HG03196 (cell line): Measurements from ENCODE around the gene GOLGA6A.
"Not testable (repeated sequence)": the region's sequence is repeated elsewhere in the genome, so short reads cannot be mapped to it uniquely, and the experiment has no call there.

Source experiments
- ATAC-seq: cut with Tn5 transposase; IDR thresholded peaks from one replicate; pipeline ENCODE4 v1.9.1; 2021; ENCODE audit not compliant: unreplicated experiment

GOLGA6A gene, protein sequence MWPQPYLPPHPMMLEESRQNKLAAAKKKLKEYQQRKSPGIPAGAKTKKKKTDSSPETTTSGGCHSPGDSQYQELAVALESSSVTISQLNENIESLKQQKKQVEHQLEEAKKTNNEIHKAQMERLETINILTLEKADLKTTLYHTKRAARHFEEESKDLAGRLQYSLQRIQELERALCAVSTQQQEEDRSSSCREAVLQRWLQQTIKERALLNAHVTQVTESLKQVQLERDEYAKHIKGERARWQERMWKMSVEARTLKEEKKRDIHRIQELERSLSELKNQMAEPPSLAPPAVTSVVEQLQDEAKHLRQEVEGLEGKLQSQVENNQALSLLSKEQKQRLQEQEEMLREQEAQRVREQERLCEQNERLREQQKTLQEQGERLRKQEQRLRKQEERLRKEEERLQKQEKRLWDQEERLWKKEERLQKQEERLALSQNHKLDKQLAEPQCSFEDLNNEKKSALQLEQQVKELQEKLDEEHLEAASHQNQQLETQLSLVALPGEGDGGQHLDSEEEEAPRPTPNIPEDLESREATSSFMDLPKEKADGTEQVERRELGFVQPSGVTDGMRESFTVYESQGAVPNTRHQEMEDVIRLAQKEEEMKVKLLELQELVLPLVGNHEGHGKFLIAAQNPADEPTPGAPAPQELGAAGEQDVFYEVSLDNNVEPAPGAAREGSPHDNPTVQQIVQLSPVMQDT

DNA sequence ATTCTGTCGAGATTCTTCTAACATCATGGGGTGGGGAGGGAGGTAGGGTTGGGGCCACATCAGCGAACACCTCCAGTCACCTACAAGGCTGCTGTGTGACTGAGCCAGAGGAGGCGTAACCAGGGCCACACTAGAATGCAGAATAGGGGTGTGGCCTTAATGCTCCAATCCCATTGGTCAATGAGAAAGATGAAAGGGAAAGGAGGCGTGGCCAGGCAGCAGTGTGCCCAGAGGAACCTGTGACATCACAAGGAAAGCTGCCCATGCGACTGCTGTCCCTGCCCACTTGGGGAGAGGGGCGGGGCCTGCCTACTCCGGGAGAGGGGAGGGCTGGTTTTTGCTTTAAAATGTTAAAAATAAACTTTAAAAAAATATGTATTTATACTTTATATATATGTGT lies at the start of gene GOLGA6A:
GOLGA6A (minus strand) TSS at position 101 of the 400 bp plus-strand sequence; CDS start at position 60, 41 bp downstream.
- ATAC-seq: not testable (repeated sequence)

DNA sequence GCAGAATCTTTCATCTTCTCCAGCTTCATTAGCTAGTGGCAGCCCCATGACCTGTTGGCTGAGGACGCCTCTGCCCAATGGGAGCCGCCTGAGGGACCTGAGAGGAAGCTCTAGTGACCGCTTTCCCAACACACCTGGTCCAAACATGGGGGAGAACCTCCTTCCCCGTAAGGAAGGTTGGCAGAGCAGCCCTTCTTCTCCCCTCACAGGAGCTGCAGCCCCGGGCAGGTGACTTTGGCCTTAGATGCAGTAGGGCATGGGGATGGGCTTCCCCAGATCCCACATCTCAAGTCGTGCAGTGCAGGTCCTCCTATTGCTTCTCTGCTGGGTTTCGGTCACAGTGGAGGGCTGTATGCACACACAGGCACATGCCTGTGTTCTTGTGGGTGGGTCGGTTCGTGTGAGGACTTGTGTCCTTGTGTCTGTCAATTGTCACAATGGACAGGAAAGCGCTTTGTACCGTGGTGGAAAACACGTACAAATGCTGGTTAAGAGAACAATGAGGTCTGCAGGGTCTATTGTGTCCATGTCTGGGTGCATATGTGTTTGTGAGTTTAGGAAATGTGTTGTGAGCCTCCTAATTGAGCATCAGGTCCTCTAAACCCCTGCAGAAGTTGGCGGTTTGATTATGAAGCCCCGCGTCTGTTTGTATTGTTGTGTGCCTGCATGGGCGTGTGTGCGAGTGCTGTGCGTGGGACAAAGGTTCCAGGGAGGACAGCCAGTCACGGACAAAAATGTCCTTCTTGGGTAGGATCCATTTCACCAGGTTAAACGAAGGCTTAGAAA lies 49.5 kb upstream of the GOLGA6A start:
- ATAC-seq: no peak

DNA sequence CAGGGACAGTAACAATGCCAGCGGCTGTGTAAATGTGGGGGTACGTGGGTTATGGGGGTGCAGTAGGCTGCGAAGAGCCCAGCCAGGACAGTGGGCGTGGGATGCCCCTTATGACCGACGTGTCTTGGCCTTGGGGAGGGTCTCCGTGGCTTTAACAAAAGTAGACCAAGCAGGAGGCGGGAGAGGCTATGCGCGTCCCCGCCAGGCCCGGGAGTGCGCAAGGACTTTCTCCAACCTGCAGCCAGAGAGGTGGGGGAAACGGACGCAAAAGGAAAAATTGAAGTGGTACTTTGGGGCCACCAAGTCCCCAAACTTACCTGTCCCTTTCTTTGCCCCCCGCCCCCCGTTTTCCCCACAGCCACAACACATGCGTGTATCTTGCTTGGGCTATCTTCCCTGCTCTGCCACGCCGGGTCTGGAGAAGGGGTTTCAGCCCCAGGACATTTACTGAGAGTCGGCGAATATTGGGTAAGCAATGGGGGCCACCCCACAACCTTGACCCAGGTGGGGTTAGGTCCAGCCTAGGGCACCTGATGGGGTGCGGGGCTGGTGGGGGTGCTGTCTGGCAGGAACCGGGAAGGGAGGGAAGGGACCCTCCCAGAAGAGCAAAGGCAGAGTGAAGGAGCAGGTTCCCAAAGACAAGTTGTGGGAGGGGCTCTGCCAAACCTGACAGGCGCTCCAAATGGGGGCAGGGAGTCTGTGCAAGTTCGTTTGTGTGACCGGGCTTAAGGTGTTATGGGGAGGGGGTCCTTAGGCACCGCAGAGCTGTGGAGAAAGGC lies 48.7 kb upstream of the GOLGA6A start:
- ATAC-seq: no peak

DNA sequence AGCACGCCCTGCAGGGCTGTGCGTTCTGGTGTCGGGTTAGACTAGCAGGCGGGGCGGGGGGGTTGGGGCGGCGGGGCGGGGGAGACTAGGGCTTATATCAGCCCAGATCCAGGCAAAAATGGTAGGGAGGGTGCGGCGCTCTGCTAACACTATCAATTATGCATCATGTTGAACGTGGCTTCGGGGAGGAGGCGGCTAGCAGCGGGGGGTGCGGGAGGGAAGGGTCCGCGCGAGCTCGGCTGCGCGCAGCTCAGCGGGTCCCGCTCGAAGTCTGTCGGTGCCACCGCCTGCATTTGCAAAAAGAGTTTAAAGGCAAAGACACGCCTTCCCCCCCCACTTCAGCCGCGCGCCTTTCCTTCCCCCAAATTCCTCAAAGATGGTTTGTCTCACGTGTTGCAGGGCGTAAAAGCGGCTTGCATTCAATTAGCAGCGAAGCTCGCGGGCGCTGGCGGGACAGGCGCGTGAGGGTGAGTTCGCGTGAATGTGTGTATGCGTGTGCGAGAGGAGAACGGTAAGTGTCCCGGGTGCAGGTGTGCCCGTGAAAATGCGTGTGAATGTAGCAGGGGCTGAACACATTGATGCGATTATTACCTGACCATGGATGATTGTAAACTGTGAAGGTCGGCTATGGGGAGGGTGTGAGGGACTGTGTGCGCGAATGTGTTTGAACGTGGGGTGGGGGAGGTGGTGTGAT lies 48.0 kb upstream of the GOLGA6A start, which contains the start of gene ISLR2:
ISLR2 (plus strand) TSS at position 432 of the 694 bp plus-strand sequence. CDS start 2,169 bp downstream, outside the sequence.
- ATAC-seq: no peak

DNA sequence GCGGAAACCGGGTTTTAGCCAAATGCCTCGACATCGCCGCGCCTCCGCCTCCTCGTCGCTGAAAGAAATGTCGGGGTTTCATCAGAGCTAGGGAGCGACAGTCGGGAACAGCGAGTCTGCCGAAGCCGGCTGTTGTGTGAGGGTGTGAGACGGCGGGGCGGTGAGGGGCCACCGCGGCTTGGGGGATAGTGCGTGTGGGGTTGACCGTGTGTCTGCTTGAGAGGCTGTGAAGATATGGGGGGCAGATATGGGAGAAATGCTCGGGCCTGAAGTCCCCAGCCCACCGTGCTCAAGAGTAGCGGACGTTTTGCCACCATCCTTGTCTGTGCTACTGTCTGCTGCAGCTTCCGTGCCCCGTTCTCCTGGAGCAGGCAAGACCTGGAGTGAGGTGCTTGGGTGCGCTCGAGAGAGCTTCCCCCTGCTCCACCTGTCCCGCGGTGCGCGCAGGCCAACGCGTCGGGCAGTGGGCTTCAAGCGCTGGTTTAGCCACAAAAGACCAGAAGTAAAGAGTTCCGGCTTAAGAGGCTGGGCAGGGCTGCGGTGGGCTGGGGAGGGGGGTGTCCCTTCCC lies 47.3 kb upstream of the GOLGA6A start:
- no peak for ATAC-seq

DNA sequence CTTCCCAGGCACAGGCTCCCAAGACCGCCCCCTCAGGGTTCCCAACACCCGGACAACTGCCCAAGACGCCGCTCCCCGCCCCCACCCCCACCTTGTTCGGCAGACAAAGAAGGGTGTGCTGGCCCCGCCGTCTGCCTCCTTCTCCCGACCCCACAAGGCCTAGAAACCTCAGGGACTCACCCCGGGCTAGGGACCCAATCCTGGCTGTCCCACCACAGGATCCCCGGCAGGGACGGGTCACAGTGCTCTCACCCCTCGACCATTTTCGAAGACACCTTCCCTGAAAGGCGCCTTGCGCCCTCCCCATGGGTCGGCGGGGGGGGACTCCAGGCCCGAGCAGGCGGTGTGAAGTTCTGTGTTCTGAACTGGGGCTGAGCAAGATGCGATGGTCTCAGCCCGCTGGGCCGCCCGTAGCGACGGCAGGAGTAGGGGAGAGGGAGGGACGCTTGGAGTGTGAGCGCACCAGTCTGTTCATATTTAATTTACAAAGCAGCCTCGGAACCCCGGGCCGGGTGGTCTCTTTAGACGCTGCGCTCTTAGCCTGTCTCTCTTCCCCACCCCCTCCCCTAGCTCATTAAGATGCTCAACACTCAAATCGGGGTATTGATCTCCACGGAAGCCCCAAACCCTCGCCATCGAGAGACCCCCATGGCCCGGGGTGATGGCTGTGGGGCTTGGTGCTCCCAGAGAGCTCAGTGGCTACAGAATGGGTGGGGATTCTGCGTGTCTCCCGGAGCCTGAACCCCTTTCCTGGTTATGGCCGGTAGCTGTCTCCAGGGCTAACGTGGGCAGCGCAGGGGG lies 46.6 kb upstream of the GOLGA6A start:
- ATAC-seq: no peak

DNA sequence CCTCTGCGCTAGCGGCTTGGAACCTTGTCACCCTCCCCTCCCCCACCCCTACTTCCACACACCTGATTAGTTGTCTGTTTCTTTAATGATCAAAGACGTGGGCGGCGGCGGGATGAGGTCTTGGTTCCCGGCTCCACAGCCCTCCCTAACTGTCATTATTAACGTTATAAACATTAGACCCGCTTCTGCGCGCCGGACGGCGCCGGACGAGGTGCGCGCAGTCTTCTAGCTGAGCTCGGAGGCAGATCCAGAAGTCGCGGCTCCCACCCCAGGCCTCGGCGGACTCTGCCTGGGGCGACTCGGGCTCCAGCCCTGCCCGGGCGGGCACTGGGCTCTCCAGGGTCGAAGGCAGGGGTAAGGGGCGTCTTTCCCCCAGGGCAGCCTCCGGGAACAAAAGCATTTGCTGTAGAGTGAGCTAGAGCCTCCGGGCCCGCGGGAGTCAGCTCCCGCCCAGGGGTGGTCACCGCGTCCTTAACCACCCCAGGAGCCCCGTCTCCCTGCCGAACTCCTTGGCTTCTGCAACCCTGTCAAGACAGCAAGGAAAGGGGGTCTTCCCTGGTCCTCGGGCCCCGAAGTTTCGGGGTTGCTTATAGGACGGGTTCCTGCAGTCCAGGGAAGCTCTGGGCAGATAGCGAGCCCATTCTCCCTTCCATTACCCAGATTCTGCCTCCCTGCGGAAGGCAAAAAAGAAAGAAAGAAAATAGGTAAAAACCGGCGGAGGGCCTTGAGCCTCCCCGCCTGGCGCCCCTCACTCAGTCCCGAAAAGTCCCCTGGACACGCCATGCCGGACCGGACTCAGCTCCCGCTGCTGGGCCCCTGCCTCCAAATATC lies 45.8 kb upstream of the GOLGA6A start:
- ATAC-seq: no peak

DNA sequence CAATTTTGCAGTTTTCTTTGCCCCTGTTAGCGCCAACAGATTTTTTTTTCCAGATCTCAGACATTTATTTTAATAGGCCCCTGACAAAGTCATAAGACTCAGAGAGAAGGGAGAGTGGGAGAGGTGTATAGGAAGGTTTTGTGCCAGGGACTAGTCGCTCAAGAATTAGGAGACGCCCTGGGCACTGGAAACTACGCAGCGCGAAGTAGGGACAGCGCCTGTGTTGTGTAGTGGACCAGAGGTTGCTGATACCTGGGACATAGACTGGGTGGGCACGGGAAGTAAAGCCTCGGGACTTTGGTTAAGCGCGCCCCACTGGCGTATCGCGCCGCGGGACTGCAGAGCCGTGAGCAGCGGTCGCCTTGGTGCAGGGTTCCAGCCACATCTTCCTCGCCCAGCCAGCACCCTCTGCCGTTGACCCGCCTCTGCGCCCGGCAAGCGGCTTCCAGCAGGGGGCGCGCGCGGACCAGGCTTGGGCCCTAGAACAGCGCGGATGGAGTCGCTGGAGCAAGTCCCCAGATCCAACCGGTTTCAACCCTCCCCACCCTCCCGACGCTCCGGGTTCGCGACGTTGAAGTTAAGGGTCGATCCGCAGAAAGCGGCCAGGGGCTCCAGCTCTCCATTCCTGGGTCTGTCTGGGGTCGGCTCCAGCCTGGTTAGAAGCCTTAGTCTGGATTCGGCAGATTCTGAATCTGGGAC lies 45.1 kb upstream of the GOLGA6A start:
- ATAC-seq: no peak

DNA sequence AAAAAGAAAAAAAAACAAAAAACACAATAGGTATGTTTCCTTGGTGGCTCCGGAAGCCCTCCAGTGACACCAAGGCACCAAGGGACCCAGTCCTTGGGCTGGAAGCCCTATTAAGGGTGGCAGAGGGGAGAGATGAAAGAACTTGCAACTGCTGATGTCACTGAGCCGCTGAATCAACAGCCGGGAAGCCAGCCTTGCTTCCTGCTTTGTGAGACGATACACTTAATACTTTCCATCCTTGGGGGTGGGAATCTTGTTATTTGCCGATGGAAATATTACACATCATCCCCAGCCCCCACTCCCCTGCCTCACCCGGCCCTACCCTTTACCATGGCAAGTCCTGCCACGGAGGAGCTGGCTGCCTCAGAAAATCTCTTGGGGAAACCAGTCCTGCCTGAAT lies 42.4 kb upstream of the GOLGA6A start:
- no peak for ATAC-seq

DNA sequence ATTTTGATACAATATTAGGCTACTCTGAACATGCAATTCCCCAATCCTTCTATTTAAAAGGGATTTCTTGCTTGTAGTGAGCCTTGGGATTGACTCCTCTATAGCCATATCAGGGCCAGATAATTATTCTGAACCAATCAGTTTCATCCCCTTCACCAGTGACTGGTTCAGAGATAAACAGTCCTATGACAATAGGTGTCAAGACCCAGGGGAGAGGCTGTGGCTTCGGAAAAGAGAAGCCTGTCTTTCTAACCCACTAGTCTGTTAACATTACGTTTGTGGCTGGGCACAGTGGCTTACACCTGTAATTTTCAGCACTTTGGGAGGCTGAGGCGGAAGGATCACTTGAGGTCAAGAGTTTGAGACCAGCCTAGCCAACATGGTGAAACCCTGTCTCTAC lies 41.8 kb upstream of the GOLGA6A start:
- no peak for ATAC-seq

DNA sequence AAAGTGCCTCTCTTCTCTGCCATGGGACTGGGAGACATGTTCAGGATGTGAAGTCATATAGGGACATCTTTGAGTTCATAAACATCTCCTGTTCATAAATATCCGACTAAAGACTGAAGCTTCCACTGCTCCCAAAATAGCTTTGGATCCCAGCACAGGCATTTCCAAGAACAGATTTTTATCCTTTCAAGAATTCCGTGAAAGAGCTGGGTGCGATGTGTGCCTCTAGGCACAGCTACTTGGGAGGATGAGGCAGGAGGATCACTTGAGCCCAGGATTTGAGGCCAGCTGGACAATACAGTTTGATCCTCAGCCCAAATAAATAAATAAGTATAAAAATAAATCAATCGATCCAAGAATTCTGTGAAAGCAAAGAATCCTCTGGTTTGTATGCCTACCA lies 41.3 kb upstream of the GOLGA6A start:
- no peak for ATAC-seq

DNA sequence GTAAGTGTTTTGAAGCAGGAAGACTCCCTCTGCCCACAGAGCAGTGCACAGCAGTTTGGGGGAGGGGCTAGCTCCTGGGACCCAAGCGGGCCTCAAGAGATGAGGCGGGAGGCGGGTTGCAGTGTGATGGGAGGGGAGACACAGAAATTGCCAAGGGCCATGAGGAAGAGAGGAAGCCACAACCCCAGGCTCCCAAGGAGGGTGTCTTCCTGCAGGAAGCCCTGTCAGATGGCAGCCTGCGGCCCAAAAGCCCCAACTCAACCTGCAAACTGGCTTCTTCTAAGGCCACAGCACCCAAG lies 40.7 kb upstream of the GOLGA6A start:
- ATAC-seq: no peak

DNA sequence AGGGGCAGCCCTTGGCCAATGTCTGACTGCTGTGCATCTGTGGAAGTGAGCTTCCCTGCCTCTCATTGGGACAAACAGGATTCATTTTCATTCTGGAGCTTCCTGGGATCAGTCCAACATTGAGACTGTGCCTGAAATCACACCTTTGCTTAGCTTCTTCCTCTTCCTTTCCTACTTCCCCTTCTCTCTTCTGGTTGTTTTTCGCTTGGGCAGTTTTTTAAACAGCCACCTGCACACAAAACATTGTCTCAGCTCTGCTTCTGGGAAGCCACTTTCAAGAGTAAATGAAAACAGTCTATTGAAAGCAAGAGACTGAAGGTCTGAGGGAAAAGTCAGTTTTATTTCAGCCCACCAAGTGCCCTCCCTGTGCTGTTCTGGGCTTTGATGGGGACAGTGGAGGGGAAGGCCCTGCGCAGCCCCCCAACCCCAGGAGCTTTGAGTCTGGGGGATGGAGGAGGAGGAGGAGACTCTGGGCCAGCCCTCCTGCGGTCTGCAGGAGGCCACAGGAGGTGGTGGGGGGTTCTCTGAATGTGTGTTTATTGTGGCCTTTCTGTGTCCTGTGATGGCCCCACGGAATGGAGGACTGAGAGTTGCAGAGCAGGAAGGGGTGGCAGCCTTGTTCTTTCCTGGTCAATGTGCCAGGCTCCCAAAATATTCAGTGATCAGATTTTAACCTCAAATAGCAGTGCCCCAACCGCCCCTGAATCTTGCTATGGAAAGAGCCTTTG lies 40.2 kb upstream of the GOLGA6A start:
- ATAC-seq: no peak

DNA sequence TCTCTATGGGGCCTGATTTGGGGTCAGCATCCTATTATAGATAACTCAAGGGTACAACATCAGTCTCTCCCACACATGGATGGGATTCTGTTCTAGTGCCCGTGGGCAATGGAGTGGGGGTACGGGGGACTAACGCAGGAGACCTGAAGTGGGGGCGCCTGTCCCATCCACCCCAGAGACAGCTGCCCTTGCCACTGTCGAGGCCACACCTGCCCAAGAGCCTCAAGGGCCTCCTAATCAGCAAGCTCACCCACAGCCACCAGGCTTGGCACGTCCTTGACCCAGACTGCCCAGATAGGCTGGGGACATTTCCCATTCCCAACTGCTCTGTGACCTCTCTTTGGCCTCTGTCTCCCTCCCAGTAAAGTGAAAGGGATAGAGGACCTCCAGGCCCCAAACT lies 39.5 kb upstream of the GOLGA6A start:
- no peak for ATAC-seq

DNA sequence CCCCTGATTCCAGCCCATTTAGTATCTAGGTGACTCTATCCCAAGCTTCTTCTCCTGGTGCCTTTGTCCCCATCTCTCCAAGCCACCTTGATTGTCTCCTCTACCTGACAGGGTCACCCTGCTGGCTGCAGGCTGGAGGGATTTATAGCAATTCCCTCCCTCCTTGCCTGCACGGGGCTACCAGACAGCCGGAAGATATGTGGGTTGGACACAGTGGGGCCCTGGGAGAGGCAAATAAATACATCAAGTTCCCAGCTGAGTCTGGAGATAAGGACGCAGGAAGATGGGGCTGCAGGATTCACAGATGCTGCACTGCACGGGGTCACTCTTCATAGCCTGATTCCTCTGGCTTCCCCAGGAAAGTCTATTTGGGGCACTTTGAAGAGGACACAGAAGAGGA lies 38.7 kb upstream of the GOLGA6A start:
- no peak for ATAC-seq

DNA sequence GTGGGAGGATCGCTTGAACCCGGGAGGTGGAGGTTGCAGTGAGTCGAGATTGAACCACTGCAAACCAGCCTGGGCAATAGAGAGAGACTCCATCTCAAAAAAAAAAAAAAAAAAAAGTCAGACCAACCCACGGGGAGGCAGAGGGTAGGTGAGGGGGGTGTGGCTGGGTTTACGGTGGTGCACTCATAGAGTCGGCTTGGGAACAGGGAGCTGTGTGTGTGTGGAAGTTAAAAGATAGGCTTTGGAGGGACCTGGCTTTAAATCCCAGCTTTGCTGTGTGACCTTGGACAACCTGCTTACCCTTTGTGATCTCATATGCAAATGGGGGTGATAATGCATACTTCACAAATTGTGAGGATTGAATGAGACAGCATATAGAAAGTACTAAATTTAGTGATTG lies 38.1 kb upstream of the GOLGA6A start:
- no peak for ATAC-seq

DNA sequence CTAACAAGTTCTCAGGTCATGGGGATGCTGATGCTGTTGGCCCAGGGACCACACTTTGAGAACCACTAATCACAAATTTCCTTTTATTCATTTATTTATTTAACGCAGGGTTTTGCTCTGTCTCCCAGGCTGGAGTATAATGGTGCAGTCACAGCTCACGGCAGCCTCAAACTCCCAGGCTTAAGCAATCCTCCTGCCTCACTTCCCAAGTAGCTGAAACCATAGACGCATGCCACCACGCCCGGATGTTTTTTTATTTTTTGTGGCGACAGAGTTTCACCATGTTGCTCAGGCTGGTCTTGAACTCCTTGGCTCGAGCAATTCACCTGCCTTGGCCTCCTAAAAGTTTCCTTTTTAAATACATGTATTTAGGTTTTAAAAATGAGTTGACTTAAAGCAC lies 27.4 kb upstream of the GOLGA6A start:
- ATAC-seq: no peak
